HG02571 (cell line): ENCODE results near the gene PEX14.

Experiments
- ATAC-seq: cut with Tn5 transposase; IDR thresholded peaks from one replicate; pipeline ENCODE4 v1.9.1; 2021; ENCODE audit warnings: mild to moderate bottlenecking, moderate library complexity; ENCODE audit not compliant: unreplicated experiment

PEX14 gene

DNA sequence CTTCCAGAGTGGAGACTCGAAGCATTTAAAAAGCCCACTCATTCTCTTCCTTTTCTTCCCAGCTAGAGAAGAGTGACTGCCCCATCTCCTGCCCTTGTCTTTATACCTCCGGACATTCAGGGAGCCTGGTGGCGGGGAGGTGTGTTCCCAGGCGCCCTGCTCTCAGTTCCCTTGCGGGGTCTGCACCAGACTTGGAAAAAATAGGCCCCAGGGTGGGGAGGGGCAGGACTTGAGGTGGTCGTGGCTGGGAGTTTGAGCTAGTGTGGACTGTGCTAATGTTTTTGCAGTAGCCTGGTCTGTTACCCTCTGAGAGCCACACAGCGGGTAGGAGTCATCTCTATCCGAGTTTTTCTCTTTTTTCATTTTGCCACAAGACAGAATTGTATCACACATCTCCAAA is 139.1 kb downstream of the PEX14 start:
- no peak for ATAC-seq

DNA sequence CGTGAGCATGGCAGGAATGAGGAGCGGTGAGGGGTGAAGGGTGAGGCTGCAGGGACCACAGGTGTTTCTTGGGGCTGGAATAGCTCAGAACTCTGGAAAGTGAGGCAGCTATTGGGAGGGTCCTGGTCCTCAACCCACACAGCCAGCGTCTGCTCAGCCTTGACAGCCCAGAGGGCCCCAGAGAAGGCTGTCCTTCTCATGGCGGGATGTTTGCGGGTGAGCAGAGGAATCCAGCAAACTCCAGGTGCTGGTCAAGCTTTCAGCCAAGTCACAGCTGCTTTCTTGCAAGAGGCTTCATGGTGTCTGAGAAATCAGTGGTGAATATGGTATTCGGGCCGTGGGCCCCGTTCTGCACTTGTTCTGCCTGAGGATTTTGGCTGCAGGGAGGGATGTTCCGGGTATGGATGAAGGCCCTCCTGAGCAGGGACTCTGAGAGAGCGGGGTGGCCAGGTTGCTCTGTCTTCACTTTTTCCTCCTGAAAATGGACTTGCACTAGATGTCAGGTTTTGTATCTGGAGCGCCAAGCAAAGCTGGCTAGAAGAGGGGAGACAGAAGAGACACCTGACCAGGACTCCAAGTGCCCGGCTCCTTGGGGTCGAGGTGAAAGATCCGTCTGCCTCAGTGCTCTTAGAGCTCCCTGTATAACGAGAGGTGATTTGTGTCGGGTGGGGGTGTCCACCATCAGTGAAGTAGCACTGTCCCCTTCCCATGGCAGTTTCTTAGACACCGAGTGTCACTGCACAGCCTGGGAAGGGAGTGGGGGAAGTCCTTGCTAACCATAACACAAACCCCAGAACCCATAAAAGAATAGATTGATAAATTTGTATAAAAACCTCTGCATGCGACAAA is 139.9 kb downstream of the PEX14 start:
- no peak for ATAC-seq

DNA sequence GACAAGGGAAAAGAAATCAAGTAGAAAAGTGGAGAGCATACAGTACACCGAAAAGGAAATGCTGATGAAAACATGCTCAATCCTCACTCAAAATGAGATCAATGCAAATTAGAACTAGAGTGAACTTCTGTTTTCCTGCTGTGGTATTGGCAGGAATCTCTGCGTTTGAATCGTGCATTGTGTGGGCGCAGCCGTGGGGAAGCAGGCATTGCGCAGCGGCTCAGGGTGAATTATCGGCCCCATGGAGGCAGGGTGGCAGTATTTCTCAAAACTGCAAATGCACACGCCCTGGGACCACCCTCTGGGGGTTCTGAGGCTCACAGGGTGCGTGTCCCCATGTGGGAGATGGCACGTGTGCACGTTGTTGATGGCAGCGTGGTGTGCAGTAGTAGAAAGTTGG is 140.6 kb downstream of the PEX14 start:
- no peak for ATAC-seq

DNA sequence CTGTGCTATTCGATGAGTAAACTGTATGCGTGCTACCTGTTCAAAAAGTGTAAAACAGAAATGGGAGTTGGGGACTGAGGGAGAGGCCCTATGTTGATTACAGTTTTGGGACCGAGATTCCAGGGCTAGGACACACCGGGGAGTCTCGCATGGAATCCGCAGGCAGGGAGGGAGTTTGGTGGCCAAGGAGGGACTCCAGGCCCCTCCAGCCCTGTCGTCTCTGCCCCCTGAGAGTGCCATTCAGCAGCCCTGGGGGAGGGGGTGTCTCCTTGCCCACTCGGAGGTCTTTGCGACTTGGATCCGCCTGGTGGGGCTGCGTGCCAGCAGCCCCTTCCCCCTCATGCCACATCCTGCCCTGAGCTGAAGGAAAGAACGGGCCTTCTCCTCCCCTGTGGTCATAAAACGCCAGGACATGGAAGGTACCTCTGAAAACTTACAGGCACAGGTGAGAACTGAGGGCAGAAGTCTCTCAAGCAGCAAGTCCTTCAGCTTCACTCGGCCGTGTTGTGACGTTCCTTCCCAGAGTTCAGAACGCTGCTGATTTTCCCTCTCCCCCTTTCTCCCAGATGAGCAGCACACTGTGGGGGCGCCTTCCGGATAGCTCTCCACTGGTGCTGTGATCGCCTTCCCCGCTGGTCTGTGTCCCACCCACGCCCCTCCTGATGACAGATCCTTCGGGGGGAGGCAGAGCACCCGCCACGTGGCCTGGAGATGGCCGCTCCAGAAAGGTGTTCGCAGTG is 141.4 kb downstream of the PEX14 start:
- no peak for ATAC-seq

DNA sequence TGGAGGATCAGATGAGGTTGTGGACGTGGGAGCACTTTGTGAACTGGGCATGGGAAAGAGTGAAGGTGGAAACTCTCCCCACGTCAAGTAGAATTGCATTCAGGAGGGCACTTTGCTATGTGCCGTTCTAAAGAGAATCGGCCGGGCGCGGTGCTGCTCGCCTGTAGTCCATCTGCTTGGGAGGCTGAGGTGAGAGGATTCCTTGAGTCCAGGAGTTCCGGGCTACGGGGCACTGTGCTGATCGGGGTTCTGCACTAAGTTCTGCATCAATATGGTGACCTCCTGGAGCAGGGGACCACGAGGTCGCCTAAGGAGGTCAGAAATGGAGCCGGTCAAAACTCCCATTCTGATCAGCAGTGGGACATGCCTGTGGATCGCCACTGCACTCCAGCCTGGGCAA is 141.9 kb downstream of the PEX14 start:
- no peak for ATAC-seq

DNA sequence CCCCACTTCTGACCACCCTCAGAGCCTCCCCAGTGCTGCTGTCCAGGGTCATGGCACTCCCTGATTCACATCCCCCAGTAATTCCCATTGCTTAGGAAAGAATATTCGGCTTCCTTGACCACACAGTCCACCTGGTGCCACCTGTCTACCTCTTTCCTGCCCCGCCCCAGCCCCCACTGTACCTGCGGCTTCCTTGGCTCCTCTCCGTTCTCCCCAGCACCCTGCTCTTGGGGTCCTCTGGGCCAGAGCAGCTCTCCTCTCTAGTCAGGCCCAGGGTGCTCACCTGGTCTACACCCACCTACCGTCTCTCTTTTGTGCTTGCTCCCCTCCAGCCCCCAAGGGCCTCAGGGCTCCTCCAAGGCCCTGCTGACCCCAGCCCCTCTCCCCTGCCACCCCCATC is 142.6 kb downstream of the PEX14 start:
- no peak for ATAC-seq

DNA sequence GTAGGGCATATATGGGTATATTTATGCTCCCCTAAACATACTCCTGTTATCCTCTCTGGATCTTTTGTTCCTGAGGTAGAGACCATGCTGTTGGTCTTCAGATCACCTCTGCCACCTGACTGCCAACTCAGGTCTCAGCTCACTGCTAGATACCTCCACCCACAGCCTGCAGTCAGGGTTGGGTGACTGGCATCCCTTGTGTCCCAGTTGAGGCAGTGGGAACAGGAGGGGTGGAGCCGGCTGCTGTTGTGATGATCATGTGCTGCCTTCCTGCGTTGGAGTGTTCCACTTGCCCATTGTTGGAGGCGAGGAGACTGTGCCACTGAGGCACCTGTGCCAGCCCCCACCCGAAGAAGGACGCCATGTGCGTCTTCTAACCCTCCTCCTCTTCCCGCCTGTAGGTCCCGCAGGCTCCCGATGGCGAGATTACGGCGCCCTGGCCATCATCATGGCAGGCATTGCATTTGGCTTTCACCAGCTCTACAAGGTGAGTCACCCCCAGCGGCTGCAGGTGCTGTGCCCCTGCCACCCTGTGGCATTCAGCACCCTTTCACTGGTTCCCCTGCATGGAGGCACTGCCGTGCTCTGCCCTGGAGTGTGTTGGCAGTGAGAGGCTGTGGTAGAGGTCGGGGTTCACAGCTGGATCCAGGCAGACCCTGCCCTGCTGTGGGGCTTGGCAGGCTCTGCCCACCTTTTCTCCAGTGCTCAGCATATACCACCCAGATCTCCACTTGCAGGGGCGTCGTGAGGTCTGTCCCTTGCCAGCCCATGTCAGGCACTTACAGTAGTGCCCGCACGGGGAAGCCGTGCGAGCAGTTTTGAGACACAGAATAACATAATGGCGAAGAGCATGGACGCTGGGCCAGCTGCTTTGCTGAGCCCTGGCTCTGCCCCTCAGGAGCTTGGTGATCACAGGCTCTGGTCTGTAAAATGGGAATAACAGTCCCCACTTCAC is 143.5 kb downstream of the PEX14 start:
- ATAC-seq = no peak

DNA sequence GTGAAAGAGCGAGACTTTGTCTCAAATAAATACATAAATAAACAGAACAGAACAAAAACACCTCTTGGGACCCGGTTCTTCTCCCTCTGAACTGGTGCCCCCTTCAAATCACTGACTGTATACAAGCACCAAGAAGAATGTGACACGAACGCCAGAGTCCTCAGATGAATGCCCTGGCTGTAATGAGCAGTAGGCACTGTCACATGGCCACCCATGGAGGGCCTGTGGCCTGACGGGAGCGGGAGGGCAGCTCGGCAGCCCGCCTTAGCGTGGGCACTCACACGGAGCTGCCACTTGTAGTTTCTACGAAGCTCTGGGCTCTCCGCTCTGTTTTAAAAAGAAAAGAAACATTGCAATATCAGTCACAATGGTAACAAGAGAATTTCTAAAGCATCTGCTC is 146.0 kb downstream of the PEX14 start:
- ATAC-seq = no peak

DNA sequence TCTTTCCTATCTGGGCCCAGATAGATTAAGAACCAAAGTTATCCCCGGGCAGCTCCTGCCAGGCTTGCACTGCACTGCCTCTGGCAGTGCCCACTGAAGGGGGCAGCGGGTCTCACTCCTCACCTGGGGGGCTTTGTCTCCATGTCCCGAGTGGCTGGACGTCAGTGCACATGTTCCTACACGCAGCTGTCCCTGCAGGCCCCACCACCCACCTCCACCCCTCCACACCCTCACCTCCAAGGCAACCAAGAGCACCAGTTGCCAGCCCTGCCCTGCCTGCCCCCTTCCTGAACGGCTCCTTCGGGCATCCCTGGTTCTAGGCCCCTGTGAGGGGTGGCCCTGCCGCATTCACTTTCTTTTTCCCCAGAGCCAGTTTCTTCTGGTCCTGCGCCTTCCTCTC is 147.2 kb downstream of the PEX14 start:
- ATAC-seq = no peak

DNA sequence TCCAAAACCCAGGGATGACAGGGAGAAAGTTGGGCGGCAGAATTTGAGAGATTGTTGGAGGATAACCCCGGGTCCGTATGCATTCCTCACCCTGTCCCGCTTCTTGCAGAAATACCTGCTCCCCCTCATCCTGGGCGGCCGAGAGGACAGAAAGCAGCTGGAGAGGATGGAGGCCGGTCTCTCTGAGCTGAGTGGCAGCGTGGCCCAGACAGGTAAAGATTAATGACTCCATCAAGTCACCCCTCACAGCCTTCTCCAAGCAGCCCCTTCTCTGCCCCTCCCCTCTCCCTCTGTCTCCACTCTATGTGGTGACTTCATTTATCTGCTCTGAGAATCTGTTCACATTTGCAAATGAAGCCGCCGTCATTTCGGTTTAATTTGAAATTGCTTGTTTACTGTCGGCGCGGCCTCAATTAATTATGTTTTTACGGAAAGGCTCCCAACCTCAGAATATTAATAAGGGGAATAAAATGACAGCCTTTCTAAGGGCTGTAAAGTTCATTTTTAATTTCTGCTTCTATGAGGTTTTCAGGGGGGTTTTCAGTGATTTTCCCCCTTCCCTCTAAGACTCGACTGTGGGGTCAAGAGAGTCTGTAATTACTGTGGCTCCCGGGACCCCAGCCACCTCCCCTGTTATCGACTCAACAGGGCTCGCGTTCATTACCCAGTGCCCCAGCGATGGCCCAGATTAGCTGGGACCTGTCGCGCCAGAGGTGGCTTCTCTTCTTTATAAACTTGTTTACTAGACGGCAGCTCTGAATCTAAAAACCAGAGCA is 148.3 kb downstream of the PEX14 start:
- ATAC-seq = no peak

DNA sequence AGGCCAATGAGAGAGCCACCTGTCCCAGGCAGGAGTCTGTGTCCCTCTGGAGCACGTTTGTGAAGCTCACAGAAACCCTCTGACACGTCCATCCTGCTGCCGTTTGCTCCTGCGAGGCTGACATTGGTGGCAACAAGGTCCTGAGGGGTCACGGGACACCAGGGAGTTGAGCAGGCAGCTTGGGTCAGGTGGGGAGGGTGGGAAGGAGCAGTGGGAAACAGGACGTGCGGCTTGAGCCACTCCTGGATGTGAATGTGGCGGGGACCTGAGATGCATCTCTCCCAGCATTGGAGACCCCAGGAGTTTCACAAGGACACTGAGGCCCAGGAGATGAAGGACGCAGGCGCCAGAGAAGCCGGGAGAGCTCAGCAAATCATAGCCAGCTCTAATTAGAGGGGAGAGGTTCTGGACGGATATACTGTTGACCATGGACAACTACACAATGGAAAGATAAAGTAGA is 149.0 kb downstream of the PEX14 start:
- ATAC-seq = no peak

DNA sequence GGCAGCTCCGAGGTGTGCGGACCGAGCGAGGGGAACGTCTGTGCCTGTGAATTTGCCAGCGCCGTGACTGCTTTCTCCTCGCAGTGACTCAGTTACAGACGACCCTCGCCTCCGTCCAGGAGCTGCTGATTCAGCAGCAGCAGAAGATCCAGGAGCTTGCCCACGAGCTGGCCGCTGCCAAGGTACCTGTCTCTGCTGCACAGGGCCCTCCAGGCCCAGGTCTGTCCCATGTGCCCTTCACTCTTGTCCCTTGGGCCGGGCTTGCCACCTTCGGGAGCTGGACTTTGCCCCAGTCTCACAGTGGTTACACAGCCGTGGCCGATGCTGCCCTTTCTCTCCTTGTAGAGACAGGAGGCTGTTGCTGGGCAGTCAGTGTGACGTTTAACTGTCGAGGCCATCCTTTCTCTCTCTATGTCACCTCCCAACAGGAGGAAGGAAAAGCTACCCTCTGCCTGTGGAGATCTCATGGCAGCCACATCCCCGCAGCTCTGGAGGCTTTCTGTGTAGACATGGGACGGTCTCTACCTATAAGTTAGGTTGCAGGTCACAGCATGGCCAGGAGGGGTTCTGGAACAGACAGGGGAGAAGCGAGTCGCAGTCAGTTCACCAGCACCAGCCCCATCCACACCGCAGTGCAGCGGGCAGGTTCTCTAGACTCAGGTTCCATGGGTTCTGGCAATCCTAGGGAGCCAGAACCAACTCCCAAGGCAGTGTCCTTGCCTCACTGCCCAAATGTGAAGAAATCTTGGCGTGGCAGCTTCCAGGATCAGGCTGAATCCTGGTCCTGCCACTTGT is 149.7 kb downstream of the PEX14 start:
- ATAC-seq = no peak

DNA sequence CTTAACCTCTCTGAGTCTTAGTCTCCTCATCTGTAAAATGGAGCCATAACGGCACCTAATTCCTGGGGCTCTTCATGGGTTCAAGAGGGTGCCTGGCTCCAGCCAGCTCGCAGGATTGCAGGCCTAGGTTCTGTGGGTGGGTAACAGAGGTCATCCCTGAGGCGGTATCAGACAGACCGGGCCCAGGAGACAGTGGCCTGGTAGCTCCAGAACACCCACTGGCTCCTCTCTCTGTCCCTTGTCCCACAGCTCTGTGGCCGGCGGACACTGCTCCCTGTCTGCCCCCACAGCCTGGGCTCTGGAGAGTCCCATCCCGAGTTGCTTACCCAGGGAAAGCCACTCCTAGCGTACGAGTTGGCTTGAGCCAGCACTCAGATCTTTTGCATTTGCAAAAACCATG is 150.3 kb downstream of the PEX14 start:
- no peak for ATAC-seq

DNA sequence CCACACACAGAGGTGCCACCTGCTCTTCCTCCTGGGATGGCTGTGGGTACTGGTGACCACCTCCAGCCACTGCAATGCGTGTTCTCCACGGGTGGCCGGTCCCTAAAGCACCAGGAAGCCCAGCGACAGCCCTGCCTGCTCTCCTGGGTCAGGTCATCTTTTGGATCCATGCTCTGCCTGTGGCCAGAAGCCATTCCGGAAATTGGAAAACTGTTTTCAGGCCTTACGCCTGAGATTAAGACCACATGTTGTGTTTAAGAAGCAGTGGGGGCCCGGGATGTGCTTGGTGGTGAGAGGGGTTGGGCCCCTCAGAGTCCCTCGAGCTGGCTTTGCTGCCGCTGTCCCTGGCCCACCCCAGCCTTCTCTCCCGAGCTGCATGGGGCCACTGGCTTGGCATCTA is 150.8 kb downstream of the PEX14 start:
- no peak for ATAC-seq

DNA sequence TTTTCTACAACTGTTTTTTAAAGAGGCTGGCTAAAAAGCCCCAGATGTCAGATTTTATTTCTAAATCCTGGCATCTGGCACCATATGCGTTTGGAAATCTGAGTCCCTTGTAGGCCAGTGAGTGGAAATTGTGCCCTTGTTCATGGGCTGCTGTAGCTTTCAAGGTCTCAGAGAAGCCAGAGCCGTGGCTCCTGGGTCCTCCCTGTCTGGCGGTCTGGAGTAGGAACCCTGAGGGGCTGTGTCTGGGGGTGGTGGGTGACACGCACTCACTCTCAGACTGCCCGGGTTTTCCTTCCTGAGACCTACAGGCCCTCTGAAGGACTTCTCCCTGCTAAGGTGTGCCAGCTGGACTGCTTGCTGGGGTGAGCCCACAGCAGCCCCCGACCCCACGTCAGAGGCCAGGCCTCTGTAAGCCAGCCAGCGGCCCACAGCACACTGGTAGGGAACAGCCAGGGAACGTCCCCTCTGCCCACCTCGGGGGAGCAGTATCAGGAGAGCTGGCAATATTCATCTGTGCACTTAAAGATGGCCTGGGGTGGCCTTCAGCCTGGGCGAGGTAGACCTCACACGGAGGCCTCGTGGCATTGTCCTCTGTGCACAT is 151.5 kb downstream of the PEX14 start:
- ATAC-seq = no peak

DNA sequence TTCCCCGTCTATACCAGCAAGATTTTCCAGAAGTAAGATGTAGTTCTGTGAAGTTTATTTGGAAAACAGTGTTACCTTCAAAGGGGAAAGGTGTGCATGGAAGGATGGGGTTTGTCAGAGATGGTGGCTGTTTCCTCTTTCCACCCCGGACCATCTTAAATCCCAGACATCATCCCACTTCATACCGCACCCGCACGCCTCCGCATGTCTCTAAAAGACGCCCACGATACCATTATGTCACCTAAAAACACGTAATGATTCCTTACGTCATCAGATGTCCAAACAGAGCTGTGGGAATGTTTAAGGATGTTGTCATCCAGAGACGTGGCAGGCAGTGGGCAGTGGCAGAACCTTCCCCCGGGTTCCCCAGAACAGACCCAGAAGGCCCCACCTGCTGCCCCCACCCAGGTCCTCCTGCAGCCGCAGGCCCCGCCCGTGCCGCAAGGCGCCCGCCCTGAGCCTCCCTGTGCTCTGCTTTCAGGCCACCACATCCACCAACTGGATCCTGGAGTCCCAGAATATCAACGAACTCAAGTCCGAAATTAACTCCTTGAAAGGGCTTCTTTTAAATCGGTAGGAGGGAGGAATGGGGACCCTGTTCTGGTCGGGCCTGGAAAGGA is 152.2 kb downstream of the PEX14 start:
- no peak for ATAC-seq

DNA sequence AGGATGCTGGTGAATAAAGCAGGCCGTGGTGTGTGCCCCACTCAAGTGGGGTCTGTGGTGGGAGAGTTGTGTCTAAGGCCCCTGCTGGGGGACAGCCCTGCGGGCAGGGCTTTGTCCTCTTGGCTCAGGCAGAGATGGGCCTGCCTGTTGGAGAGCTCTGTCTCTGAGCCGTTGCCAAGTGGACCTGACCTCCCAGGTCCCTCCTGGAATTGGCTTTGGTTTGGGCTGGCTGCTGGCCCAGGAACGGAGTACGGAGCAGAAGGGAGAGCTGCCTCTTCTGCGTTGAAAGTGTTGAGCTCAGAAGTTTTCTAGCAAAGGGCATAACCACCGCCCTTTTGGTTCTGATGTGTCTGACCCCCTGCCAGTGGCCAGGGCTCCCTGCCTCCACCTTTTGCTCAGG is 153.9 kb downstream of the PEX14 start:
- ATAC-seq = no peak

DNA sequence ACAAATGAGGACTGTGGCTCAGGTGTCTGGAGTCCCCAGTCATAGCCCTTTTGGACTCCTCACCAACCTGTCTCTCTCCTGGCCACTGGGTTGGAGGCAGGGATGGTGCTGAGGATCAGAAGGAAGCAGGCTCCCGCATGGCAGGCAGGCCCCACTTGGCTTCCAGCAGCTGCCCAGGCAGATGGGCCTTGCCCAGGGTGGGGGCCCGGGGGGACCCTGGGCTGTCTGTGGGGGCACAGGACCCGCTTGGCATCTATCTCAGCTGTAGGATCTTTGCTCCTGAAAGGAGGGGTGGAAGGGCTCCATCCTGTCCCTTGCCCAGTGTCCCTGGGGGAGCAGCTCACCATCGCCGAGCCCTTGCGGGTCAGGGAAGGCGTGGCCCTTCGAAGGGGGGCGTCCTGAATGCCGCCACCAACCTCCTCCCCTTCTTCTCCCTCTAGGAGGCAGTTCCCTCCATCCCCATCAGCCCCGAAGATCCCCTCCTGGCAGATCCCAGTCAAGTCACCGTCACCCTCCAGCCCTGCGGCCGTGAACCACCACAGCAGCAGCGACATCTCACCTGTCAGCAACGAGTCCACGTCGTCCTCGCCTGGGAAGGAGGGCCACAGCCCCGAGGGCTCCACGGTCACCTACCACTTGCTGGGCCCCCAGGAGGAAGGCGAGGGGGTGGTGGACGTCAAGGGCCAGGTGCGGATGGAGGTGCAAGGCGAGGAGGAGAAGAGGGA is 154.5 kb downstream of the PEX14 start:
- ATAC-seq = no peak
